Stimulated activated CD8-positive, alpha-beta memory T cell treated with anti-CD3 and anti-CD28 coated beads, Interleukin-12 subunit alpha, Interleukin-12 subunit beta, amount 100 ng/mL, for 24 hours (primary cell): Measurements from ENCODE around the gene LRMDA.
"Not testable (repeated sequence)": the region's sequence is repeated elsewhere in the genome, so short reads cannot be mapped to it uniquely, and the experiment has no call there.

Source experiments
- DNase-seq: peaks from one replicate; pipeline ENCODE4 v3.0.0-alpha.2; 2020; ENCODE audit errors: extremely low read depth

Gene LRMDA

DNA sequence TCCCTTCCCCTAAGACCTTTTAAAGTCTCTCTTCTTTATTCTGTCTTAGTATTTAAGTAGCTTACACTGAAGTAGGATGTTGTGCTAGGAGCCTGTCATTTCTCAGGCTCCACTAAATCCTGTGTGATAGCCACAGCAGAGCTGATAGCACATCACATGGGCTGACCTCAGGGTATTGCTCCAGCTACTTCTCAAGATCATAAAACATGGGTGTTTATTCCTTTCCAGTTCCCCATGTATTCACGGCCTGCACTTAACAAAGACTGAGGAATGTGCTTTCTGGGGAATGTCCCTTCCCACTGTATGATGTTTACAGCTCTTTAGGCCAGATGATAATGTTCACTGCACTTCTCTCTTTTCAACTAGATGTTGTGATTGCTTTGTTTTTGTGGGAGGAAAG is 1119.4 kb downstream of the LRMDA start:
- no peak for DNase-seq

DNA sequence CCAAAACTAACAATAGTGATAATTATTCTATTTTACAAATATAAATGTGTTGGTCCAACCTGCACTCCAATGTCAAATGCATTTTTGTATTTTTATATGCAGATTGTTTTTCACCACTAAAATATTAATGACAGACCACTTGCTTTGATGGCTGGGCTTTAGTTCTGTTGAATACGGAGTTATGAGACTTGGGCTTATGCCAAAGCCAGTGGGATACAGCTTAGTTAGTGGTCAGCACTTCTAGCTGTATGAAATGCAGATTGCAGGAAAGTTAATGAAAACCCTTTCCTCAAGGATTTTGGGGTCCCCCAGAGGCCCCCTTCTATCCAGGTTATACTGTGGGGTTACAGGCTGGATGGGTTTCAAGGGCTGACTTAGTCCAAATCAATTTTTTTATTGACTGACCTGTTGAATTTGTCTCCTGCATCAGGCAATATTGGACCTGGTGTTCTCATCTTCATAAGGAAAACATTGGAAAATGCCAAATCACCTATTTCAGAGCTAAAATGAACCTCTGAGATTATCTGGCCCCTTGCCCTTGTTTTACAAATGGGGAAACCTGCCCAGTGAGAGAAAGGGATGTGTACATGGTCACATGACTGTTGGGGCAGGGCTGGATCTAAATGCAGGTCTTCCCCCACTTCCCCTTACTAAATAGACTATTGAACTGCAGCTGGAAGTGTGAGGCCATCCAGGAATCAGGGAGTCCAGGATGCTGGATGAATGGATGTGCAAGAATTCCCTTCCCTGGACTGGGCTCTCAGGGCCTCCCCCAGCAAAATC is 1120.9 kb downstream of the LRMDA start:
- no peak for DNase-seq

- DNase-seq = no peak
These were observed 1122.0 kb downstream of the LRMDA start for GRCh38 chr10:76553263-76554032.

DNA sequence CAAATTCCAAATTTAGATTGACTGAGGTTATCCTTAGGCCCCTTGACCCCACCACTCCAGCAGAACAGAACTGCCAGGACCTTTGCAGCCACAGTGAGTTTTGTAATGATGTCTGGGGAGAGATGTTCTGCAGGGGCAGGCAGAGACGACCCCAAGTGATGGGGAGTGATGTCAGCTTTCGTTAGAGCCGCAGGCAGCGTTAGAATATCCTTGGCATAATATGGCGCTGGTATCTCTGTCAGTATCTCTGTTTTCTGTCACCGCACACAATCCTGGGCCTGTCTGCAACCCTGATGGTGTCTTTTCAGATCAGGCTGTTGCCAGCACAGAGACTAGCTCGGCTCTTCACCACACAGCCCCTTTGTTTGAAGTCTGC is 1122.6 kb downstream of the LRMDA start:
- DNase-seq = no peak

DNA sequence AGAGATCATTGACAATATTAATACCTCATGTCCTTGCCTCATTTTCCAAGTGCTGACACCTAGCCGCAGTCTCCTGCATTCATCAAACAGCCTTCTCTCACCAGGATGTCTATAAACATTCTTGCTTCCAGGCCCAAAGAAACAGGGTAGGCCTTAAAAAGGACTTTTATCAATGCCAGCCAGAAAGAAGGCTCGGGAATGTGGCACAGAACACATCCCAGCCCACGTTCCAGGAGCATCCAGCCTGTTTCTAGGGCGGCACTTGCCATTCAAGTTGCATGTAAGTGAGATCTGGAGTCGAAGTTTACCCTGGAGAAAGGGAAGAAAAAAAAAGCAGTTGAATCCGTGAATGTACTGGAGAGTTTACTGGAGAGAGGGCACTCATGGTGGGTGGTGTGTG is 1123.1 kb downstream of the LRMDA start:
- DNase-seq = no peak

DNA sequence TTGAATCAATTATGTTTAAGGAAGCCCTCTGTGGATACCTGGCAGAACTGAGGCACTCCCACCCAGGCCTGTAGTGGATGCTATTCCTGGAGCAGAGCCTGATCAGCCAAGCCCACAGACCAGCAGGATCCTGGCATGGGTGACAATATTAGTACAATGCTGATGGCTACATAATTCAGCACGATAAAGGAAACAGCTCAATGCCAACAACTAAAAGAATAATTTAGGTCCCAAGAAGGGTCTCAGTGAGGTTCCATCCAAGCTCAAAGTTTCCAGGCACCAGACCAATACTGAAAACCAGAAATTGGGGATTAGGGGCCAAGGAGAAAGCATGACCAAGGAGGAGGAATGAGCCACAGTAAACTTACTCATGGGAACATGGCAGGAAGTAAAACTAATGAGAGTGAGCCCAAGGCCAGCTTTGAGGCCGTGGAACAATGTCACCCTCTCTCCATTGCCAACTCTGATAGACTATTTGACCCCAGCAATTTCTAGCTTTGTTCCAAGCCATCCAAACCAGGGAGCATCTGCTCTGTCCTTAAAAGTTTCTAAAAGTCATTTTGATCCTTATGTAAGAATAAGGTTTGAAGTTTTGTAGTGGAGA is 1123.7 kb downstream of the LRMDA start:
- DNase-seq = no peak

- no peak for DNase-seq
These were observed 1125.9 kb downstream of the LRMDA start for GRCh38 chr10:76557366-76557765.

GRCh38 chr10:76558586-76558985 is 1127.2 kb downstream of the LRMDA start:
- no peak for DNase-seq

DNA sequence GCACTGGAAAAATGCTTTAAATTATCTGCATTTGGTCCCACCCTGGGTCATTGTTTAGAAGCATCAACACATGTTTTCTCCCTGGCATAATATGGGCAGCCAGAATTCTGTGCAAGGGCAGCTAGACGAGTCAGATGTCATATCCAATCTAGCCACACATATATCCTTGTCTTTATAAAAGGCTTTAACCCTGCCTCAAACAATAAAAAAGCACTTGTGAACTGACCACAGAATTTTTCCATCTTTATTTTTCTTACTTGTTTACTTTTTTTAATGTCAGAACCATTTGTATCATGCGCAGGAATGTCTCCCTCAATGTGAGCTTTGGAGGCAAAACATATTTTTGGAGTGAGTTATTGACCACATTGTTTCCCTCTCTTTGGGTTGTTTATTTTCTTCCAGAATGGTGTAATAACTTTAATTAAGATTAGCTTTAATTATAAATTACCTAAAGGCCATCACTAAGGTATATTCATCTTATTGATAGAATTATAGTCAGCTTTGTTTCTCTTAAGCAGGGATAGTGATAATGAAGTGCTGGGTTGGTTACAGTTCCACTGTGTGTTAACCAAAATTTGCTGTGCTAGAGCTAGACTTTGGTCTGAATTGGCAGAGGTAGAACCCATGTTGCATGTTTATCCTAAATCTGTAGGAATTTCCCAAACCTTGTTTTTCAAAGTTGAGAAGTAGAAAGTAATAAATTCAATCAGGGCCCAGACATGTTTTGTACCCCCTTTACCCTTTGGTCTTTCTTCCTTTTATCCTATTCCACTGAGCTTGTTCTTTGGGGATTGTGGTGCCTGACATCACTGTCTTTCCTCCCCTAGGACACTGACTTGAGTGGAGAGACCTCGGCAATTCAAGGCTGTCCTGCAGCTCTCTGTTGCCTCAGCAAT is 1127.8 kb downstream of the LRMDA start:
- no peak for DNase-seq

- no peak for DNase-seq
These were observed 1128.4 kb downstream of the LRMDA start for GRCh38 chr10:76559892-76560220.

DNA sequence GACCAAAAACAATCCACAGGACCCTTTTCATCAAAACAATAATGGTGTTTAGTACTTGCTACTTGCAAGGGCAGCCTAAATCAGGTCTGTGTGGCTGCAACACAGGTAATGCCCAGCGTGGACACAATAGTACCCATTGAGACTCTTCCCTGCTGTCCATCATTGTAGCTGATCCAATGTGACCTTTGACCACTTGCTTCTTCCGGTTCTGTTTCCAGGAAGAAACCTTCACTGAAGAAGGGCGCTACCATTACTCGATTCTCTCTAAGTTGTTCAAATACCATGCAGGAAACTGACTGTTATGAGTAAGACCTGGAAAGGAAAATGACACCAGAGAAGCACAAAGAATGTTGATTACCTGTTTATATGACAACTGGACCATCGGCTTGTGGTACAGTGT is 1128.9 kb downstream of the LRMDA start:
- no peak for DNase-seq

GRCh38 chr10:76563286-76563685 is 1131.9 kb downstream of the LRMDA start:
- no peak for DNase-seq

- DNase-seq = no peak
These were observed 1140.6 kb downstream of the LRMDA start for GRCh38 chr10:76572021-76572420.

DNA sequence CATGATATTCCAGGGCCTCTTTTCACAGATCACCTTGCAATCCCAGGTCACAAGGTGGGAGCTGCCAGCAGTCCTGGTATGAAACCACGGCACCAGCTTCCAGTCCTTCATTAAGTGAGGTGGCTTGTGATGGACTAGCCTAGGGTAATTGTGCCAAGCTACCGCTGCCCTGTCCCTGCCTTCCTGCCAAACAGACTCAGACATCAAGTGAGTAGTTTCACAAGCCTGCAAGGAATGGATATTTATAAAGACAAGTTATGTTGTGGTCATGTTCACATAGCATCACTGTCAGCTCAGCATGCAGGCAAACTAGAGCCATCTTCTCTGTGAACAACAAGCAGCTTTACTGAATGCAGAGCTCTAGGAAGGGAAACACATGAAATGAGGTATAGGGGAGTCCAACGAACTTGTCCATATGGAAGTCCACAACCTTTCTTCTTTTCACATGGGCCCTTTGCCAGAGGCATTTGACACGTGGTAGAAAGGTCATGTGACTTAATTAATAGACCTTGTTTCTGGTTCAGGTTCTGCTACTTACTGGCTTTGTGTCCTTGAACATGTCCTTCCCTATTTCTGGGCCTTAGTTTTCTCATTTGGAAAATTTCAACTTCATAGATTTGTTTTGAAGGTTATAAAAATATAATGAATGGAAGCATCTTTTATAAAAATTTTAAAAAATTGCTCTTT is 1145.0 kb downstream of the LRMDA start:
- DNase-seq = no peak

DNA sequence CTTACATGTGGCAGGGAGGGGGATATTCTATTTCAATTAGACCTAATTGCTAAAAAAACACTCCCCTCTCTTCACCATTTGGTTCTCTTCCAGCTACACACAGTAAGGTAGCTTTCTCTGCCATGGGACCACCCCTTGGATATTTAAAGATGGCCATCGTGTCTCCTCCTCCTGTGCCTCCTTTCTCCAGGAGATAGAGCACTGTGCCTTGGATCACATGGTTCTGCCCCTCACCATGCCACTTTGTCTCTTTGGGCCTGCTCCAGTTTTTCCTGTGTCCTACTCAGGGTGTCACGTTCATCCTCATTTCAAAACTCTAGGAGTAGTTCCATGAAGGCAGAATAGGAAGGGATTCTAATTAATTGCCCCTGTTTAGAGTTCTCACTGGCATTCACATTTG is 1146.0 kb downstream of the LRMDA start:
- DNase-seq = no peak

DNA sequence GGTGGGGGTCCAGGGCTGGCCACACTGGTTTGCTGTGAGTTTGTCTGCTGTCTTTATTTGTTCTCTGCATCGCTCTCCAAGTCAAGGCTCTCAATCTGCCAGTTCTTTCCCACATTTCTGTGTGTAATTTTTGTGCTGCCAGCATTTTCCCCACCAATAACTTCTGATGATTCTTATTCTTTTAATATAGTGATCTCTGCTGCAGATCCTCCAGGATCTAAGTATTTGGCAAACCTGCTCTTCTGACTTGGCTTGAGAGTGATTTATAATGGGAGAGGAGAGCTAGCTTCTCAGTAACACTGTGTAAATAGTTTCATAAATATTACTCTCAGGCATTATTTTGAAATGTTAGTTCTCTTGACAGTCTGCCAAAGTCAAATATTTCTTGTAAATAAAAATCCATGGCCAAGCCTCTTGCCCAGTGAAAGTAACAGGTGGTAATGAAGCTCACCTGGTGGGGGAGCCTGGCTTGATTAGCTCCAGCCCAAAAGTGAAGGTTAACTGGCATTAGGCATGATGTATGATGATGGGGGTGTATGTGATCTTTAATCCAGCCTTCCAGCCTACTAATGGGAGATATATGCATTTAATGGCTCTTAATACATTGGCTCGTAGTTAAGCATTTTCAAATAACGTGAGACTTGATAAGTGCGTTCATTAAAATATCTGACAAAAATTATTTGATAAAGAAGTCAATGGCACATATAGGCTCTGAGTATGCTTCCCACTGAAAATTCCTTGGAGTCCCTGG is 1150.3 kb downstream of the LRMDA start:
- DNase-seq = no peak

GRCh38 chr10:76582531-76582930 is 1151.1 kb downstream of the LRMDA start:
- no peak for DNase-seq

- DNase-seq = no peak
These were observed 1152.3 kb downstream of the LRMDA start for GRCh38 chr10:76583711-76584161.

DNA sequence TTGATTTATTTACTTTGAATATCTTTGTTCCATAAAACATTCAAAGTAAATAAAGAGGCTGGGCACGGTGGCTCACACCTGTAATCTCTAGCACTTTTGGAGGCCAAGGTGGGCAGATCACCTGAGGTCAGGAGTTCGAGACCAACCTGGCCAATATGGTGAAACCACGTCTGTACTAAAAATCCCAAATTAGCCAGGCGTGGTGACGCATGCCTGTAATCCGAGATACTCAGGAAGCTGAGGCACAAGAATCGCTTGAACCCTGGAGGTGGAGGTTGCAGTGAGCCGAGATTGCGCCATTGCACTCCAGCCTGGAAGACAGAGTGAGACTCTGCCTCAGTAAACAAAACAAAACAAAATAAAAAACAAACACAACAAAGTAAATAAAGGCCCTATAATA is 1153.0 kb downstream of the LRMDA start:
- DNase-seq = not testable (repeated sequence)
